Measurements from ENCODE around the gene COL6A1. TPM values are rescaled to one million over a fixed set of nuclear protein-coding genes. Genes with fewer than 3 reads are reported as not detected.
"Not testable (repeated sequence)": the region's sequence is repeated elsewhere in the genome, so short reads cannot be mapped to it uniquely, and the experiment has no call there.

The COL6A1 gene
- total RNA-seq, 3 donors from 2014 or later (not counting 1 experiment from before 2014, with no cell fraction given), result 1.0 to 5.2 (median 2.5) TPM

DNA sequence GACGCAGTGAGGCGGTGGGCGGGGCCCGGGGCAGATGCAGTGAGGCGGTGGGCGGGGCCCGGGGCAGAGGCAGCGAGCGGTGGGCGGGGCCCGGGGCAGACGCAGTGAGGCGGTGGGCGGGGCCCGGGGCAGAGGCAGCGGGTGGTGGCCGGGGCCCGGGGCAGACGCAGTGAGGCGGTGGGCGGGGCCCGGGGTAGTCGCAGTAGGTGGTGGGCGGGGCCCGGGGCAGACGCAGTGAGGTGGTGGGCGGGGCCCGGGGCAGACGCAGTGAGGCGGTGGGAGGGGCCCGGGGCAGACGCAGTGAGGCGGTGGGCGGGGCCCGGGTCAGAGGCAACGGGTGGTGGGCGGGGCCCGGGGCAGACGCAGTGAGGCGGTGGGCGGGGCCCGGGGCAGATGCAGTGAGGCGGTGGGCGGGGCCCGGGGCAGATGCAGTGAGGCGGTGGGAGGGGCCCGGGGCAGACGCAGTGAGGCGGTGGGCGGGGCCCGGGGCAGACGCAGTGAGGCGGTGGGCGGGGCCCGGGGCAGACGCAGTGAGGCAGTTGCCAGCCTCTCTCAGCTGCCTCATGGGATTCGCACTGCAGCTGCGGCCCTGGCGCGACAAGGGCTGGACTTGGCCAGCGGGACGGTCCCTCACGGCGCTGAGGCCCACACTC is 24.4 kb downstream of the COL6A1 start:
- DNase-seq; ATAC-seq; H3K36me3 Mint-ChIP-seq; H3K36me3 ChIP-seq (ENCODE audit: control insufficient read depth, insufficient read depth, low read length); H3K4me1 Mint-ChIP-seq; H3K4me3 ChIP-seq (ENCODE audit: low read length); H3K27me3 ChIP-seq (ENCODE audit: control insufficient read depth, insufficient read depth, low read length); H3K27ac ChIP-seq (ENCODE audit: low read length); H3K4me1 ChIP-seq (ENCODE audit: control insufficient read depth, insufficient read depth, low read length); intact Hi-C loops (cut with micrococcal nuclease); H3K9me3 Mint-ChIP-seq; H3K4me3 Mint-ChIP-seq; H3K27me3 Mint-ChIP-seq (ENCODE audit: low read depth in 2 of 2); H3K27ac Mint-ChIP-seq; H3K9me3 ChIP-seq (ENCODE audit: control insufficient read depth, insufficient read depth, low read length): not testable (repeated sequence)
- WGBS (ENCODE audit: insufficient coverage), result 94% methylated on average over 57 of the region's 64 CpGs

DNA sequence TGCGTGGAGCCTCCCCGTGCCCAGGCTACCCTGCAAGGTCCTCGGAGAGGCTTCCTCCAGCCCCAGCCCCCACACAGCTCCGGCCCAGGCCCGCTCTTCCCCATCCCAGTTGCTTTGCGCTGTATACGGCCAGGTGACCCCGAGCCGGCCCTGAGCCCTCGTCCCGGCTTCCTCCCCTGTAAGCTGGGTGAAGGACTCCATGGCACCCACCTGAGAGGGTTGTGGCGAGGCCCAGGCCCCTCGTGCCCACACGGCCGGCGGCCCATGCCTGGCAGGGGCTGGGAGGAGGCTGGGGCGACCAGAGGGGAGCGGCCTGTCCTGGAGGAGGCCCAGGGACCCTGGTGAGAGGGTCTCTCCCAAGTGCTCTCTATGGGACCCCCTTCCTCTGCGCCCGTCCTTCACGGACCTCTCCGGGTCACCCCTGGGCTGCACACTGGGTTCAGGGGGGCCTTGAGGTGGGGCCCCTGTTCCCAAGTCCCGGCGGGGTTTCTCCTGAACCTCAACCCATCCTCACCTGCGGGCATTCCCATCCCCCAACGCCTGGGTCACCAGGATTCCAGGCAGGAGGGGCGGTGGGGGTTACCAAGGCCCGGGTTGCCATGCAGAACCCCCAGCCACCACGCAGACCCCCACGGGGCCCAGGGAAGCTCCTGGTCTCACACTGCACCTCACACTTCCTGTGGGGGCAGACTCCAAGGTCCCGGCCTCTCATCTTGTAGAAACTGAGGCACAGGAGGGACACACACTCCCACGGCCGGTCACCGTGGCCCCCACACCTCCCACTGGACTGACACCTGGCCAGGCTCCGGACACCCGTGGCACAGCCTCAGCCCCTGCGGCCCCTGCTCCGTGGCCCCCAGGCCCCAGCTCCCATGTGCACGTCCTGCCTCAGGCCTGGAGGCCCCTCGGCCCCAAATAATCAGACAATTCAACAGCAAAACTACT is 25.2 kb downstream of the COL6A1 start:
- no peak overlapping the region for H3K27ac Mint-ChIP-seq
- no peaks in the 10 kb centered on the region for H3K27me3 ChIP-seq (ENCODE audit: control insufficient read depth, insufficient read depth, low read length)
- WGBS (ENCODE audit: insufficient coverage), result 95% methylated on average over 40 of the region's 40 CpGs
- intact Hi-C loops (cut with micrococcal nuclease), result no loop called here
- no peak overlapping the region for H3K4me3 ChIP-seq (ENCODE audit: low read length)
- no peaks in the 10 kb centered on the region for H3K36me3 Mint-ChIP-seq
- H3K9me3 ChIP-seq (ENCODE audit: control insufficient read depth, insufficient read depth, low read length), result peaks cover 5% of the 10 kb centered on the region
- no peak overlapping the region for H3K4me3 Mint-ChIP-seq
- H3K36me3 ChIP-seq (ENCODE audit: control insufficient read depth, insufficient read depth, low read length), result no peaks in the 10 kb centered on the region
- no peak overlapping the region for H3K27ac ChIP-seq (ENCODE audit: low read length)
- ATAC-seq, result no peak
- TF ChIP-seq, protein P1, sequence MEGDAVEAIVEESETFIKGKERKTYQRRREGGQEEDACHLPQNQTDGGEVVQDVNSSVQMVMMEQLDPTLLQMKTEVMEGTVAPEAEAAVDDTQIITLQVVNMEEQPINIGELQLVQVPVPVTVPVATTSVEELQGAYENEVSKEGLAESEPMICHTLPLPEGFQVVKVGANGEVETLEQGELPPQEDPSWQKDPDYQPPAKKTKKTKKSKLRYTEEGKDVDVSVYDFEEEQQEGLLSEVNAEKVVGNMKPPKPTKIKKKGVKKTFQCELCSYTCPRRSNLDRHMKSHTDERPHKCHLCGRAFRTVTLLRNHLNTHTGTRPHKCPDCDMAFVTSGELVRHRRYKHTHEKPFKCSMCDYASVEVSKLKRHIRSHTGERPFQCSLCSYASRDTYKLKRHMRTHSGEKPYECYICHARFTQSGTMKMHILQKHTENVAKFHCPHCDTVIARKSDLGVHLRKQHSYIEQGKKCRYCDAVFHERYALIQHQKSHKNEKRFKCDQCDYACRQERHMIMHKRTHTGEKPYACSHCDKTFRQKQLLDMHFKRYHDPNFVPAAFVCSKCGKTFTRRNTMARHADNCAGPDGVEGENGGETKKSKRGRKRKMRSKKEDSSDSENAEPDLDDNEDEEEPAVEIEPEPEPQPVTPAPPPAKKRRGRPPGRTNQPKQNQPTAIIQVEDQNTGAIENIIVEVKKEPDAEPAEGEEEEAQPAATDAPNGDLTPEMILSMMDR (IDR thresholded peaks at IDR 0.05), result no peak
- no peaks in the 10 kb centered on the region for H3K9me3 Mint-ChIP-seq
- no peaks in the 10 kb centered on the region for H3K4me1 ChIP-seq (ENCODE audit: control insufficient read depth, insufficient read depth, low read length)
- no peaks in the 10 kb centered on the region for H3K4me1 Mint-ChIP-seq
- no peaks in the 10 kb centered on the region for H3K27me3 Mint-ChIP-seq (ENCODE audit: low read depth in 2 of 2)
- peak in 1 of 2 donors; percentile 13 for DNase-seq

DNA sequence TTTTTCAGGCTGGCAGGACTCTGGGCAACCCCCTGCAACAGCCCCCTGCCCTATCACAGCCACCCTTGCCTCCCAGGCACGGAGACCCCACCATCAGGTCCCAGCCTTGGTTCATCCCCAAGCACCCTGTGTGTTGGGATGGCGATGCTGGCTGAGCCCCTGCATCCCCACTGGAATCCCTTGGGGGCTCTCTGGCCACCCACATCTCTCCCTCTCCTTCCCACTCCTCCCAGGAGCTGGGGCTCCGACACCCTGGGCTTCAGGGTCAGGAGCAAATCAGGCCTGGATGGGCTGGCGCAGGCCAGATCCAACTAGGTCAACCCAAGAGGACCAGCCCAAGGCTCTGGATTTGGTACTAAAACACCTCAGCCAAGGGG is 25.9 kb downstream of the COL6A1 start:
- Histone ChIP-seq H3K27ac (ENCODE audit: low read length) (no peak overlapping the region), H3K4me3 (ENCODE audit: low read length) (no peak overlapping the region), H3K9me3 (ENCODE audit: control insufficient read depth, insufficient read depth, low read length) (peaks cover 5% of the 10 kb centered on the region), H3K36me3 (ENCODE audit: control insufficient read depth, insufficient read depth, low read length) (no peaks in the 10 kb centered on the region), H3K27me3 (ENCODE audit: control insufficient read depth, insufficient read depth, low read length) (no peaks in the 10 kb centered on the region), H3K4me1 (ENCODE audit: control insufficient read depth, insufficient read depth, low read length) (no peaks in the 10 kb centered on the region)
- 86% methylated on average over 4 of the region's 4 CpGs for WGBS (ENCODE audit: insufficient coverage)
- DNase-seq (no peak), ATAC-seq (no peak)
- TF ChIP-seq, protein P1 (IDR thresholded peaks at IDR 0.05), result no peak
- Mint-ChIP-seq H3K36me3 (no peaks in the 10 kb centered on the region), H3K9me3 (no peaks in the 10 kb centered on the region), H3K4me3 (no peak overlapping the region), H3K4me1 (no peaks in the 10 kb centered on the region), H3K27ac (no peak overlapping the region), H3K27me3 (ENCODE audit: low read depth in 2 of 2) (no peaks in the 10 kb centered on the region)
- intact Hi-C loops (cut with micrococcal nuclease), result no loop called here

DNA sequence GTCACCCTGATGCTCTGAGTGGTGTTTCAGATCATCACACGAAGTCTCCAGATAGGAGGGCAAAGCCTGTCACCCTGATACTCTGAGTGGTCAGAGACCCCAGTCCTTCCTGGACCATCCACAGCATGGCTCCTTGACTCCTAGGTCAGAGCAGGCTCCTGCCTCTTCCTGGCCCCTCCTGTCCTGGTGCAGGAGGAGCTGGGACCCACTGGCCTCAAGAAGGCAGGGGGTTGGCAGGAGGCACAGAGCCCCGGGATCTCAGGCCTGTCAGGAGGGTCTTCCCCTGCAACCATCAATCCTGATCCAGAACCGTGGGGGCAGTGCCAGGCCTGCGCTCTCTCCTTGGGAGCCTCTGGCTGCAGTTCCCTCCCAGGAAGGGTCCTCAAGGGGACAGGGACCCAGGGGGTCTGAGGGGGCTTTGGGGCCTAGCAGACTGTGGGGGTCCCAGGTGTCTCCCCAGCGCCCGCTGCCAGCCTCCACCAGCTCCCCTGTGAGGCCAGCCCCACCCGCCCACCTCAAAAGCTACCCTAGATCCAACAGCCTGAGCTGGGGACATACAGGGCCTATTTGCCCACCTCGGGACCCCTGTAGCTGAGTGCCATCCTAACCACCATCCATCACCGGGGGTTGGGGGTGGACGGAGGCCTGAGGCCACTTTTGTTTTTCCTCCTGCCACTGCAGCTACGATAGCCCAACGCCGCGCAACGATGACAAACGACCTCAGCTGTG is 27.5 kb downstream of the COL6A1 start:
- no peaks in the 10 kb centered on the region for H3K4me1 Mint-ChIP-seq
- DNase-seq, result no peak
- WGBS (ENCODE audit: insufficient coverage), result 87% methylated on average over 16 of the region's 16 CpGs
- H3K27ac Mint-ChIP-seq, result no peak overlapping the region
- H3K9me3 ChIP-seq (ENCODE audit: control insufficient read depth, insufficient read depth, low read length), result peaks cover 5% of the 10 kb centered on the region
- H3K36me3 ChIP-seq (ENCODE audit: control insufficient read depth, insufficient read depth, low read length), result no peaks in the 10 kb centered on the region
- intact Hi-C loops (cut with micrococcal nuclease), result no loop called here
- no peaks in the 10 kb centered on the region for H3K9me3 Mint-ChIP-seq
- no peaks in the 10 kb centered on the region for H3K36me3 Mint-ChIP-seq
- TF ChIP-seq, protein P1 (IDR thresholded peaks at IDR 0.05), result no peak
- ATAC-seq, result no peak
- H3K4me3 ChIP-seq (ENCODE audit: low read length), result no peak overlapping the region
- H3K27ac ChIP-seq (ENCODE audit: low read length), result no peak overlapping the region
- H3K27me3 ChIP-seq (ENCODE audit: control insufficient read depth, insufficient read depth, low read length), result no peaks in the 10 kb centered on the region
- no peak overlapping the region for H3K4me3 Mint-ChIP-seq
- no peaks in the 10 kb centered on the region for H3K4me1 ChIP-seq (ENCODE audit: control insufficient read depth, insufficient read depth, low read length)
- H3K27me3 Mint-ChIP-seq (ENCODE audit: low read depth in 2 of 2), result peaks cover 7 to 14% of the 10 kb centered on the region in 2 donors

All from natural killer cell (primary cell).